ENCODE measurements around the gene CEMIP.

CEMIP gene

DNA sequence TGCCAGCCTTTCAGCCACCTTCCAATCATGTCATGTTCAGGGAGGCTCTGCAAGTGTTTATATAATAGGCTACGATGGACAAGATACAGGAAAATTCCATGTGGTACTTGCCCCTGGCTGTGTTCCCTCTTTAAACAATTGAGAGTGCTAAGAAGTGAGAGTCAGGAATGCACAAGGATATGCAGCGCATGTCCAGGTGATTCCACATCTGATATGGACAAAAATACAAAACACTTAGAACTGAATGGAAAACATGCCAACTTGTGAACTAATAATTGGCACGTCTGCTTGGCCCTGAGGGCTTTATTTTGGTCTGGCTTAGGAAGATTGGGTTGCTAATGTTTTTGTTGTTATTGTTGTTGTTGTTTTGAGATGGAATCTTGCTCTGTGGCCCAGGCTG is 100.9 kb downstream of the CEMIP start:
- in situ Hi-C loops (cut with HindIII; ENCODE audit: low sequenced_read_pairs) = no loop called here

DNA sequence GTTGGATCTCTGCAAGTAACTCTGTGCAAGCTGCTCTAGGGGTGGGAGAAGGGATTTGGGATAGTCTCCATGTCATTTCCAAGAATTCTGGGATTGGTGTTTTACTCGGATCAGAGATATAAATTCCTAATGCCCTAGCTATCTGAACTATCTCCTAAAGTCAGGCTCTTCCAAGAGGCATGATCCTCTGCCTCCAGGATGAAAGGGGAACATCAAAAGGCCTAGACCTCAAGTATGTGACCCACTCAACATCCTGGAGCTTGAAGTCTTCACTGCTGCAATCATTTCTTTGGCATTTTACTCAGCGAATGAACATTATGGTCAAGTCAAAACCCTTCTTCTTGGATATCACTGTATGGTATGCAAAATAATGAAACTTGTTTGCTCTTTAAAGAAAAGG is 104.5 kb downstream of the CEMIP start:
- in situ Hi-C loops (cut with HindIII; ENCODE audit: low sequenced_read_pairs) = no loop called here

DNA sequence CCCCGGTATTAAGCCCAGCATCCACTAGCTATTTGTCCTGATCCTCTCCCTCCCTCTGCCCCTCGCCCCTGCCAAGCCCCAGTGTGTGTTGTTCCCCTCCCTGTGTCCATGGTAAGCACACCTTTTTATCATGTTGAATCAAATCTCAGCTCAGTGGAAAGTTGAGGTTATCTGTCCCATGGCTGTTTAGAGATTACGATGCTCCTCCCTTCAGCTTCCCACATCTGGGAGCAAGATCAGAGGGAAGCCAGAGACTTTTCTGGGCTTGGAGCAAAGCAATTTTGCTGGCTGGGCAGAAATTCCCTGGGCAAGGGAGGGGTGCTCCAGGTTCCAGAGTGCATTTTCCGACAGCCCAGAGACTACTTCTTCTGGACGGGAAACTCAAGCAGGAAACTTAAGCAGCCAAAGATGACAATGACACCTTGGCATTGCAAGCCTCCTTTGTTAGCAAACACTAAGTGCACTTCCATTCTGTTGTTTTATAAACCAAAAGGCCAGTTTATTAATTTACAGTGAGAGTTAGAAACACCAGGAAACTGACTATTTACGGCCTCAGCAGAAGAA is 105.9 kb downstream of the CEMIP start:
- in situ Hi-C loops (cut with HindIII; ENCODE audit: low sequenced_read_pairs) = no loop called here

DNA sequence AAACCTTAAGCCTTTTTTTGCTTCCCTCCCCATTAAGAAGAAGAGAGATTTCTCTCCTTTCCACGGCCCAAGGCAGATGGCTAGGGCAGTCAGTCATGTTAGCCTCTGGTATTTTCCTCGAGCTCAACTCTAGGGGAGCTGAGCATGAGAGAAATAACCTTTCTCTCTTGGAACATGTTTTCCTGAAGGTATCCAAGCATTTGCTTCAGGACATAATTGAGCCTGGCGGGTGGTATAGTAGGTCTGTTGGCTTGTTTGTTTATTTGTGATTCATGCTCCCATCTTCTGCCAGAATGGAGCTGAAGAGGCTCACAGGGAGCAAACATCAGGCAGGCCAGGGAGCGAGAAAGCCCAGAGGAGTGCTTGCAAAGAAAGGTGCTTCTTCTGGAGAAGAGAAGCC is 108.0 kb downstream of the CEMIP start:
- in situ Hi-C loops (cut with HindIII; ENCODE audit: low sequenced_read_pairs) = no loop called here

DNA sequence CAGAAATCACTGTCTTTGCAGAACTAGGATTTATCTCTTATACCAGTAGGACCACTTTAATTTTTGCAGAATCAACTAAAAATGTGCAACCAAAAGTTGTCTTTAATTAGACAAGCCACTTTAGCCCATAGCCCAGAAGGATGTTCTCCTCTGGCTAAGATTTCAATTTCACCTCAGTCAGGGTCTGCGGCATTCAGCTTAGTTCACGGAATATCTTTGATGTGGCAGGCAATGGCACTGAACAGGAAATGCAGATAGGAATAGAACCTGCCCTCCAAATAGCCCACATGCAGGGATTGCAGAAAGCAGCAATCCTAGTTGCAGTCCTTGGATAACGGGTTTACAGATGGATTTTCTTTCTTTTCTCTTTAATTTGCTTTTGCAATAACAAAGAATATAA is 109.7 kb downstream of the CEMIP start:
- in situ Hi-C loops (cut with HindIII; ENCODE audit: low sequenced_read_pairs) = no loop called here

DNA sequence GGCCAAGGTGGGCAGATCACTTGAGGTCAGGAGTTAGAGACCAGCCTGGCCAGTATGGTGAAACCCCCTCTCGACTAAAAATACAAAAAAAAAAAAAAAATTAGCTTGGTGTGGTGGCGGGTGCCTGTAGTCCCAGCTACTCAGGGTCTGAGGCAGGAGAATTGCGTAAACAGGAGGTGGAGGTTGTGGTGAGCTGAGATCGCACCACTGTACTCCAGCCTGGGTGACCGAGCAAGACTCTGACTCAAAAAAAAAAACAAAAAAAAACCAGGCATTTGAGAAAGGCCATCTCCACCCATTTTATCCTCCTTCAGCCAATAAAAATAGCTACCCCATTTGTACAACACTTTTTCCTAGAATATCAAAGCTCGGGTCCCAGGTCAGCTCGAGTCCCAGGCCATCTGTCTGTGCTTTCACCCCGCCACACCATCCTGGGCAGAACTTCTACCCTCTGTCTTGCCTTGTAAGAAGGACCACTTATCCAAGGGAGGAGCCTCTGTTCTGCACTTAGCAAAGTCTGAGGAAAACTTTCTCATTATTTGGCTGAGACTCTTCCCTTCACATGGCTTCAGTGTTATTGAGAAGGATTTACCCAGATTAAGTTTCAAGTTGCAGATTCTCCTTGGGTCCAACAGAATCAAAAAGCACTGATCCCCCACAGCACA is 111.3 kb downstream of the CEMIP start:
- in situ Hi-C loops (cut with HindIII; ENCODE audit: low sequenced_read_pairs) = loop anchor here (5.0 kb wide), 1 partner anchor 33 kb away; no protein-coding TSS in a partner anchor

DNA sequence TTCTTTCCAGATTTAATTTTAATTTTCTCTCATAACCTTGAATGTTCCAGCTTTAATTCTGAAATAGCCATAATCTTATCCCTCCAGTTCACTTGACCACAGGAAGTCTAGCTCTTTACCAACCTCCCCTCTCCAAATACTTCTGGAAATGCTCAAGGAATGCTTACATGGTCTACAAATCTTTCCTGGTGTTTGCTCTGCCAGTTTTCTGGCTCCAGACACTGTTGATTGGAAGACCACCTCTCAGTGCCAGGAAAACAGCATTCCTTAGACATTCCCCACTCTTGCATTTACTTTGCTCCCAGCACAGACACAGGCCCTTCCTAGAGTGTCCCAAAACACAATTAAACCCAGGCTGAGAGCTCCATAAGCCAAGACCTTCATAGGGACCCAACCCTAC is 111.8 kb downstream of the CEMIP start:
- in situ Hi-C loops (cut with HindIII; ENCODE audit: low sequenced_read_pairs) = loop anchor here (5.0 kb wide), 1 partner anchor 34 kb away; no protein-coding TSS in a partner anchor

DNA sequence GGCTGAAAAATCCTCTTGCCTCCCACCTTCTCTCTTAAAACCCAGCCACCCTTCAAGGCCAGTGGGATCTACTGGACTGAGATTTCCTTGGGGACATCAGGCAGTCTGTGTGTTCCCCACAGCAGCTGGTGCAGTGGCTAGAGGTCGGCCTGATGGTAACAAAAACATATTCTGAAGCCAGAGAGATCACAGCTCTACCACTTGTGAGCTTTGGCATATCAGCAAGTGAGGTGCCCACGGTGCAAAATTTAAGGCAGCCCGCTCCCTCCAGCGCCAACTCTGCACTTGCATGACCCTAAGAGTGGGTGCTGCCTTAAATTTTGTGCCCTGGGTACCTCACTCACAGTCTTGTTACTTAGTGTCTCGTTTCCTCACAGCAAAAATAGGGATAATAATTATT is 113.2 kb downstream of the CEMIP start:
- in situ Hi-C loops (cut with HindIII; ENCODE audit: low sequenced_read_pairs) = loop anchor here (5.0 kb wide), 1 partner anchor 35 kb away; no protein-coding TSS in a partner anchor

DNA sequence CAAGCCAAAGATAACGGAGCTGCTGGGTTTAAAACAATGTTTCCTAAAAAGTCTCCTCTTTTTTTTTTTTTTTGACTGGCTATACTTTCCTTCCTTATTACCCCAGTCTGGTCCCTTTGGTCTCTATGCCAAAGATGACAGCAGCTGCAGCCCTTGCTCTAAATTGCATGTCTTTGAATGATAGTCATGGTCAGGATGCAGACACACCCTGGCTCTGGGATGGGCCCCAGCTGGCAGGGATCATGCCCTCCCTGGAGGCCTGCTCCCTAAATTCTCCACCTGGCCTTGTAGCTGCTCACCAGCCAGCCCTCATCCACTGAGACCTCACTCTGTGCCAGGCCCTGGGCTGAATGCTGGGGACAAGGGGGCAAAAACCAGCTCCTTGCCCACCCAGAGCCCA is 114.6 kb downstream of the CEMIP start:
- in situ Hi-C loops (cut with HindIII; ENCODE audit: low sequenced_read_pairs) = loop anchor here (5.0 kb wide), 1 partner anchor 36 kb away; no protein-coding TSS in a partner anchor

DNA sequence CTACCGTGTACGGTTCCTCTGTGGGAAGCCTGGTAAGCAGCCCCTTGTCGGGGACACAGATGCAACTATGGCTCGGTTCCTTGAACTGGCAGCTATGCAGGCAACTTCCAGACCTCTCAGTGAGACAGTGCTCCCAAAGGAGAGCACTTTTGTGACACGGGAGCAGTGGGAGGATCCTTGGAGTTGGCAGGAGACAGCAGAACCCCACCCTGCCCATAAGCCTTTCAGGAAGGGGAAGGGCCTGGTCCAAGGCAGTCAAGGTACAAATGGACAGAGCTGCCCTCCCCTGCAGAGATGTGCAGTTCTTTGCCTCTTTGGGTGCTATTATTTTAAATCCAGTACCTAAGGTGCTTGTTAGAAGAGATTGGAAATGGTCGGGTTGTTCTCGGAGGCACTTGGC is 115.9 kb downstream of the CEMIP start:
- in situ Hi-C loops (cut with HindIII; ENCODE audit: low sequenced_read_pairs) = no loop called here

DNA sequence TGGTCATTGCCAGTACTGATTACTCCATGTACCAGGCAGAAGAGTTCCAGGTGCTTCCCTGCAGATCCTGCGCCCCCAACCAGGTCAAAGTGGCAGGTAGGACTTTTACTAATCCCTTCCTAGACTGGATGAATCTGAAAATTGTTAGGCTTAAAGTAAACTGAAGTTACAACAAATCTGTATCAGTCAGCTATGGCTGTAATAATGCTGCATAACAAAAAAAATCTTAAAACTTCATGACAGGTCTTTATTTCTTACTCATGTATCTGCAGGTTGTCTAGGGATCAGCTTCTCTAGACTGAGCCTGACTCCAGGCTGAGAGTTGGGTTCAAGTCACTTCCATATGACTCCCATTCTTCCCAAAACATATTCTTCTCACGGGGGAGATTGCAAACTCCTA is 116.8 kb downstream of the CEMIP start:
- in situ Hi-C loops (cut with HindIII; ENCODE audit: low sequenced_read_pairs) = no loop called here

DNA sequence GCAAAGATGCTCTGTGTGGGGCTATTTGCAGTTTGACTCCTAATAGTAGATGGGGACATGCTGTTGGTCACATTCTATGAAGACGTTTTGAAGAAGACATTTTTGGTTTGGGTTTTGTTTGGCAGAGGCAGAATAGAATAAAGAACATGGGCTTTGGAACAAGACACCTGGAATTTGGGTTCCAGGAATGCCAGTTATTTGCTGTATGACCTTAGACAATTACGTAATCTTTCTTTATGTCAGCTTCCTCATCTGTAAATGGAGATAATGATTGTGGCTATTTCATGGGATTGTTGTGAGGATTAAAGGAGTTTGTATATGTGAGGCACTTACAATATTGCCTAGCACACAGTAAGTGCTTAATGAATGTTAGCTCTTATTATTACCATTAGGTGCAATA is 118.9 kb downstream of the CEMIP start:
- in situ Hi-C loops (cut with HindIII; ENCODE audit: low sequenced_read_pairs) = no loop called here

DNA sequence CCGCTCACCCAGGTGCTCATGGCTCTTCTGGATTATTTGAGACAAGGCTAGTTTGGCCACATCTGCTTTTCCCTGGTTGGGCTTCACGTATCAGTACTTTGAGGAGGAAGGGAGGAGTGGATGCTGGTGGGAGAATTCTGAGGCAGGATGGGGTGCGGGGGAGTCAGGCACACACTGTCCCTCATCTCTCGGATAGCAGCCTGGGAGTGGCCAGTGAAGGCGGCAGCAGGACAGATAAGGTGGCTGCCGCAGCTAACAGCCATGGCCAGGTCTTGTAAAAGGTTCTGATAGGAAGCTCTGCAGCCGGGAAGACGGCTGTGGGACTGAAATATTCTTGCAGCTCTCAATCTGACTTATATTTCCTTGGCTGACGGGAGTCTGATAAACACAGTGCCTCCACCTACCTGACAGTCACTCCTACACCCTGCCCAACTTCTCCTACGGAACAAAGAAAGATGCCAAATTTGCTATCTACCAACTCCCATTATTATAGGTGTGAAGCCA is 123.2 kb downstream of the CEMIP start:
- in situ Hi-C loops (cut with HindIII; ENCODE audit: low sequenced_read_pairs) = no loop called here

DNA sequence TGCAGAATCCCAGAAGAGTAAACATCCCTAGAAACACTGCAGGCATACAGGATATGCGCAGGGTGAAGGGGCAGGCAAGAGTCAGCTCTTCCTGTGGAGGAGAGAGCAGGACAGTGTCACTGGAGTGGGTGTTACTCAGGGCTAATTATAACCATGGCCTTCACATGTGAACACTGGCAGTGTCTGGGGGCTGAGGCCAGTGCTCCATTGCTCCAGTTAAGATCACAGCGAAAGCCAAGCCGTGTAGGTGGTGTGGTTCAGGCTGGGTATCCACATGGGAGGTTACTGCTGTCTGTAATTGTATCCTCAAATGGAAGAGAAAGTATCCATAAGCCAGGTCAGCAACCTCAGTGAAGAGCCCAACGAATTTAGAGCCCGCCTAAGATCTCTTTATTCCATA is 125.8 kb downstream of the CEMIP start:
- in situ Hi-C loops (cut with HindIII; ENCODE audit: low sequenced_read_pairs) = no loop called here

DNA sequence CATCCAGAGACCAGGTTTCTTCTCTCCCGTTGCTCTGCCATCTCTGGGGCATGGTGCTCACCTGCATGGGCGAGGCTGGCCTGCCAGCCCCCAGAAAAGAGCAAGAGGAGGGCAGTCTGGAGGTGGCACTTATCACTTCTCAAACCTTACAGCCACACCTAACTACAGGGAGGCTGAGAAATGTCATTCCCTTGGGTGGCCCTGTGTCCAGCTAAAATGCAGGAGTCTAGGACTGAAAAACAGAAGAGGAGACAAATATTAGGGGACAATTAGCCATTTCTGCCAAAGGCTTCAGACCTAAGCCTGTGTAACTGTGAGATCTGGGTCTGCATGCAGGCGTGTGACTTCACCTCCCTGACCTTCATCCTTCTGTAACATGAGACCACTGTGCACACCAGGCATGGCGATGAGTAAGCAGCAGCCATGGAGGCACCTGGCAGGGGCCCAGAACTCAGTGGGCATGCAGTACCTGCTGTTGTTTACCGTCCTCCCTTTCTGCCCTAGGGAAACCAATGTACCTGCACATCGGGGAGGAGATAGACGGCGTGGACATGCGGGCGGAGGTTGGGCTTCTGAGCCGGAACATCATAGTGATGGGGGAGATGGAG is 127.1 kb downstream of the CEMIP start:
- in situ Hi-C loops (cut with HindIII; ENCODE audit: low sequenced_read_pairs) = no loop called here

DNA sequence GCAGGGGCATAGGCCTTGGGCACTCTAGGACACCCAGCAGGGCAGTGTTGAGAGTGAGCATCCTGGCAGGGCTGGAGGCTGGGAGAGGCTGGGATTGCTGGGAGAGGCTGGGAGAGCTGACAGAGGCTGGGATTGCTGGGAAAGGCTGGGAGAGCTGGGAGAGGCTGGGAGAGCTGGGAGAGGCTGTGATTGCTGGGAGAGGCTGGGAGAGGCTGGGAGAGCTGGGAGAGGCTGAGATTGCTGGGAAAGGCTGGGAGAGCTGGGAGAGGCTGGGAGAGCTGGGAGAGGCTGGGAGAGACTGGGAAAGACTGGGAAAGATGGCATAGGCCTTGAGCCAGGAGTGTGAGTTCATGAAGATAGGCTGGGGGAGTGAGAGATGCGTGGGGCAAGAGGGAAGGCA is 132.7 kb downstream of the CEMIP start:
- in situ Hi-C loops (cut with HindIII; ENCODE audit: low sequenced_read_pairs) = no loop called here

DNA sequence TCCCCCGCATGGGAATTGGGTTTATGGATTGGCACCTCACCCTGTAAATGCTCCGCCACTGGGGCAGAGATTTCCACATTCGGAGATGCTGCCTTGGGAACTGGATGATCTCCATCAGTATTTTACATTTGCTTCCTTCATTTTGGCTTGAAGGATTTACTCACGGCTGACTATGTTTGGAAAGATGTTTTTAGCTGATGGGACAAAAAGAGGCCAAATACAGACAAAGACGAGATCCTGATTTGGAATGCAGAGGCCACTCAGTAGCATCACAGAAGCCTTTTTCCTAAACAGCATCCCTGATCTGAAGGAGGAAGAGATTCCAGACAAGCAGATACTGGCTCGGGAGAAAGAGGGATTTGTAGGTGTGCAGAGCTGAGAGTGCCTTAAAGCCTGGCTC is 133.5 kb downstream of the CEMIP start:
- in situ Hi-C loops (cut with HindIII; ENCODE audit: low sequenced_read_pairs) = no loop called here

DNA sequence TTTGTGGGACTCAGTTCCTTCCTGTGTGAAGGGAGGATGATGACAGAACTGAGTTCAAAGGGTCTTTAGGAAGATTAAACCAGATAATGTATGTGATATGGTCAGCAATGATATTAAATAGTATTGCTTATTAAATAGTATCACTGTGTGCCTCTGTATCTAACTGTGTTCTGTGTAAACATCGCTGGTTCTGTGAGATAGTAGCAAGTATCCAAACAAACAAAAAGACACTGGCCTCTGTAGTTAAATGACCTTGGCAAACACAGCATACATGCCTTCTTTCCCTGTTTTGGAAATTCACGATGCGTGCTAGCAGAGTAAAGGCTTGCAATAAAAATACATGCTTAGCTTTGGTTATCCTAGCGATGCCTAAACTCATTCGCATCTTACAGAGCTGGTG is 134.4 kb downstream of the CEMIP start:
- in situ Hi-C loops (cut with HindIII; ENCODE audit: low sequenced_read_pairs) = no loop called here

DNA sequence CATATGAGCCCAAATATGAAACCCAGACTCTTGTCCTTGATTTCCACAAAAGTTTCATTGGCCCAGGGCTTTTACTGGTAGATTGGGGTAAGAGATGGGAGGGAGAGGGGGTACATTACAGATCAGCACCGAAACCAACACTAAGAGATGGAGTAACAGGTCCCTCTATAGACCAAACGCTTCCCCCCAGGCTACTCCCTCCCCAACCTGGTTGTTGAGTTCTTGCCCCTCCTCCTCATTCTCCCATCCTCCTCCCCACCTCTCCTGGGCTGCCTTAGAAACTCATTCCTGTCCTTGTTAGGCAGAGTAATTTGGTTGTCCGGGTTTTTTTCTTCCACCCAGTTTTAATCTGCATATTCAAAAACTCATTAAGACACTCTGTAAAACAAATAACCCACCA is 136.3 kb downstream of the CEMIP start:
- in situ Hi-C loops (cut with HindIII; ENCODE audit: low sequenced_read_pairs) = no loop called here

DNA sequence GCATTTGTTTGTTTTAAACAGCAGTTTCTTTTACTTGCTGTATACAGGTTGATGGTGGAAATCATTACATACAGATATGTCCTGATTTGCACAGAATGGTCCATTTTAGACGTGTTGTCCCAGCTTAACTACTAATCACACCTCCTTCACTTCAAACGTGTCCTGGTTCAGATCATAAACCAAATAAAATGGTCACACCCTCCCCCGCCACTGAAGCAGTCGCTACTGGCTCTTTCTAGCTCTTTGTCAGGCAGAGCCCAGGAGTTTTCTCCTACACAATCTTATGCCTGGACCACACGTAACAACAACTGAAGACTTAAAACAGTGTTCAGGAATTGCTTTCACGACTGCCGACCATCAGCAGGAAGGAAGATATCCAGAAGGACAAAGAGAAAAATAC is 136.9 kb downstream of the CEMIP start:
- in situ Hi-C loops (cut with HindIII; ENCODE audit: low sequenced_read_pairs) = no loop called here

DNA sequence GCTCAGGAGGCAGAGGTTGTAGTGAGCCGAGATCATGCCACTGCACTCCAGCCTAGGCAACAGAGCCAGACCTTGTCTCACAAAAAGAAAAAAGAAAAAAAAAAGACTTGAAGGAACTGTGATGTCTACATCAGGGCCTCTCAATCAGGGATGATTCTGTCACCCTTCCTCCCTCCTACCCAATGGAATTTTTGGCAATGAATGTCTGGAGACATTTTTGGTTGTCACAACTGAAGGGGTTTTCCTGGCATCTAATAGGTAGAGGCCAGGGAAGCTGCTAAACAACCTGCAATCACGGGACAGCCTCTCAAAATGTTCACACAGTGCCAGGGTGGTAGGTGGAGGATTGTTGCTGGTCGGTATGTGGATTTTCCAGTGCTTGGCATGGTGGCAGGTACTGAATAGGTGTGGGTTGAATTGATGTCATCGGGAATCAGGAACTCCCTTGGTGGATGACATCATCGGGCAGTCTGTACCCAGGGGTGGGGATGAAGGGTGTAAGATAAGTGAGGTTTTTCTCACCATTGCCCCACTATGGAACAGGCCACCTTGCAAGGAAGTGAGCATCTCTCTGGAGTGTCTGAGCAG is 139.1 kb downstream of the CEMIP start:
- in situ Hi-C loops (cut with HindIII; ENCODE audit: low sequenced_read_pairs) = no loop called here

DNA sequence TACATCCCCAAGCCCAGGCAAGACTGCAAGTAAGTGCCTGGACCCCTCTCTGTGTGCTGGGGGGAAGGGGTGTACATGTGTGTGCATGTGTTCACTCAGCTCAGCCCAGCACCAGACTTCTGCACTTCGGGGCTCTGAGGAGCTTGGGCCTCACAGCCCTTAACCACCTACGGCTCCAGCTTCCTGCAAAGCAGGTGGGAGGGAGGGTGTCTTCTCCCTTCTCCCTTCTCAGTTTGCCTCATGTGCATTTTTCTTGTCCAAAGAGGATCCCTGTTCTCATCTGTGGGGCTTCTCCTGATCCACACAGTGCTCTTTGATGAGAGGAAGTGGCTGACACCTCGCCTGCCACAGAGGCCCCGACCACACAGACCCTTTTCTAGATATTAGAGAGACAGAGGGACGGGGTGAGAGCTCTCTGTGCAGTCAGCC is 141.1 kb downstream of the CEMIP start:
- in situ Hi-C loops (cut with HindIII; ENCODE audit: low sequenced_read_pairs) = no loop called here

Measured in endothelial cell of hepatic sinusoid (primary cell).